ENCODE results near the gene CCSER1. TPM values are rescaled to one million over a fixed set of nuclear protein-coding genes. Genes with fewer than 3 reads are reported as not detected.
A peak's percentile ranks its signal among the peaks of the same experiment; 100 is the strongest.

The CCSER1 gene
- polyA plus RNA-seq, 4 donors, result 20.3 to 21.4 (median 20.7) TPM

DNA sequence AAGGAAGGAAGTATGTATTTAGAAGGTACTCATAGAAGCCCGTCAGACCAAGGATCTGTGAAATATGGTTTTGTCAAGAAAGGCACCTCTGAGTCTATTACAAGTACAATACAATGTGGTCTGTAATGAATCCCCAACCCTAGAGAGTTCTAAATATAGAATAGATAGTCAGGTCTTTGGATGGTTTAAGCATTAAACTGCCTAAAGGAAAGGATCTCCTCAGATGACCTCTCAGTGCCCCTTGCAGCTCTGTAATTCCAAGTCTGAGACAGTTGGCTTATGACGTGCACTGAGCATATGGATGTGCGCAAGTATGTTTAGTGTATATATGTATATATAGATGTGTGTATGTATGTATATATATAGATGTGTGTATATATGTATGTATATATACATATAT is 62.0 kb downstream of the CCSER1 start:
- DNase-seq (ENCODE audit: low read depth in 4 of 4, low spot score in 3 of 4), result no peak

GRCh38 chr4:90189946-90190345 is 62.8 kb downstream of the CCSER1 start:
- no peak for DNase-seq (ENCODE audit: low read depth in 4 of 4, low spot score in 3 of 4)

- no peak for DNase-seq (ENCODE audit: low read depth in 4 of 4, low spot score in 3 of 4)
These were observed 63.3 kb downstream of the CCSER1 start for GRCh38 chr4:90190525-90190924.

DNA sequence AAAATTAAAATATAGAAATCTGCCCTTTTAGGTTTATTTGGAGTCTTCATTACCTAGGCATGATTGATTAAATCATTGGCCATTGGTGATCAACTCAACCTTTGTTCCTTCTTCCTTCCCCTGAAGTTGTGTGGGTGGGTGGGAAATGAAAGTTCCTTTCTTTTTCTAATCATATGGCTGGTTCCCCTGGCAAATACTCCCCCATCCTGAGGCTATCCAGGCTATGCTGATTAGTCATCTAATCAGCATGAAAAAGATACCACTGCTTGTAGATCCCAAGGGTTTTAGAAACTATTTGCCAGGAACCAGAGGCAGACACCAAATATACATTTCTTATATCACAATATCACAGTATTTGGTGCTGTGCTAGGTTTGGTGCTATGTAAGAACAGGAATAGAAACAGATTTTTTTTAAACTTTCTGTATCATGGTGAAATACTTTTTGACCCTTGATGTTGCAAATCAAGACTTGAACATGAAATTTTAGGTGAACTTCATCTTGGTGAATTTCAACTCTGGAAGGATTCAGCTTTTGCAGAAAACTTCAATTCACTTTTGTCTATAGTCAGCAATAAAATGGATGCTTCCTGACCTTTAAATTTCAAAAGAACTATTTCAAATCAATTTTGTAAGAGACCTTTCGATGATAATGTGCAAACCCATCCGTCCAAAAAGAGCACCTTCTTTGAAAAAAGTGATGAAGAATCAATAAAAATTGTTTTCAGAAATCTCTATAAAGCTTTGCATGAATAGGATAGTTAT is 71.1 kb downstream of the CCSER1 start:
- DNase-seq (ENCODE audit: low read depth in 4 of 4, low spot score in 3 of 4), result no peak

GRCh38 chr4:90207887-90208454 is 80.8 kb downstream of the CCSER1 start:
- DNase-seq (ENCODE audit: low read depth in 4 of 4, low spot score in 3 of 4), result no peak

- DNase-seq (ENCODE audit: low read depth in 4 of 4, low spot score in 3 of 4), result no peak
These were observed 82.7 kb downstream of the CCSER1 start for GRCh38 chr4:90209922-90210321.

DNA sequence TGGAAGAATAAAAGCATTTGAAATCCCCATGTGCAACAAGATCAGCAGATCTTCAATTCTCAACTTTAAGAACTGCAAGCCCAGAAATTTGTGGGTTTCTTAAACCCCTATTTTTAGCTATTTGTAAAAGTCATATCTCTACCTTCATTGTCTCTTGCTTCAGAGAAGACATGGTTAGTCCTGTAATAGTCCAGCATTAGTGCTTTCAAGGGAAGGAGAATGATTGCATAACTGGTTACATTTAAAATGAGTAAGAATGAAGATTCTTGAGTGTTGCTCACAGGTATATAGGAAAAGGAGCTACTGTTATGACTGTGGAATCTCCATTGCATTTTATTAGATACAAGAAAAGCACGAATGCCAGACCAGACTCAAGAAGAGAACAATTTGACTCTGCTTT is 84.0 kb downstream of the CCSER1 start:
- DNase-seq (ENCODE audit: low read depth in 4 of 4, low spot score in 3 of 4), result no peak

DNA sequence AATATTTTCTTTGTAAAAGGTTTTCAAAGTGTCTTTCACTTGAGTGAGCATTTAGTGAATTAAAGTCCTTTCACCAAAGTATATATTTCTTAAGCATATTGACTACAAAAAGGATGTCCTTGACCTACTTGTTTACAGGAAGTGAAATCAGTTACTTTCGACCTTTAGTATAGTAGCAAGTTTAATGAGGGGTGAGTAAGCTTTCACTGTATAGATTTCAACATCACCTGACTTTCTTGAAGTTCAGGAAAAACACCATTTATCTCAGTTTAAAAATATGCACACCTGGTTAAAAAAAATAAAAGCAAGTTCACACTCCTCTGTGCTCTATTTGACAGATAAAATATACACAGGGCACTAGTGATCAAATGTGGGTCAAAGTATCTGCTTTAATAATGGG is 88.1 kb downstream of the CCSER1 start:
- no peak for DNase-seq (ENCODE audit: low read depth in 4 of 4, low spot score in 3 of 4)

GRCh38 chr4:90219822-90220221 is 92.6 kb downstream of the CCSER1 start:
- no peak for DNase-seq (ENCODE audit: low read depth in 4 of 4, low spot score in 3 of 4)

- DNase-seq (ENCODE audit: low read depth in 4 of 4, low spot score in 3 of 4), result no peak
These were observed 93.3 kb downstream of the CCSER1 start for GRCh38 chr4:90220459-90220858.

DNA sequence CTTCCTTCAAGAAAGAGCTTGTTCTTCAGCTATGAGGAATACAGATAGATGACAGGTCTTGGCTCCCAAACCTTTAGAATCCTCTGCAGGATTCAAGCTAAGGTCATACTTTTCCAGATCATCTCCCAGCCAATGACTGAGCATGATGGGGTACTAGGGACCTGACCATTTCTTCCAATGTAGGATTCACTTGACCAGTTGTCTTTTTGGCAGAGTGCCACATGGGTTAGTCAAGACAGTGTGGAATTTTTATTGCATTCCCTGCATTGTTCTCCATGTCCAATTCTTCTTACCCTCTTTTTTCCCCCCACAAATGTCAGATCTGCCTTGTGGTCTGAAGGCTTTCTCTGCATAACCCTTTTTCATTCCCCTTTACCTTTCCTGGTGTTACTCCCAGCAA is 99.5 kb downstream of the CCSER1 start:
- DNase-seq (ENCODE audit: low read depth in 4 of 4, low spot score in 3 of 4), result no peak

GRCh38 chr4:90227177-90227576 is 100.0 kb downstream of the CCSER1 start:
- DNase-seq (ENCODE audit: low read depth in 4 of 4, low spot score in 3 of 4), result no peak

GRCh38 chr4:90234916-90235547 is 107.8 kb downstream of the CCSER1 start:
- DNase-seq (ENCODE audit: low read depth in 4 of 4, low spot score in 3 of 4), result no peak

DNA sequence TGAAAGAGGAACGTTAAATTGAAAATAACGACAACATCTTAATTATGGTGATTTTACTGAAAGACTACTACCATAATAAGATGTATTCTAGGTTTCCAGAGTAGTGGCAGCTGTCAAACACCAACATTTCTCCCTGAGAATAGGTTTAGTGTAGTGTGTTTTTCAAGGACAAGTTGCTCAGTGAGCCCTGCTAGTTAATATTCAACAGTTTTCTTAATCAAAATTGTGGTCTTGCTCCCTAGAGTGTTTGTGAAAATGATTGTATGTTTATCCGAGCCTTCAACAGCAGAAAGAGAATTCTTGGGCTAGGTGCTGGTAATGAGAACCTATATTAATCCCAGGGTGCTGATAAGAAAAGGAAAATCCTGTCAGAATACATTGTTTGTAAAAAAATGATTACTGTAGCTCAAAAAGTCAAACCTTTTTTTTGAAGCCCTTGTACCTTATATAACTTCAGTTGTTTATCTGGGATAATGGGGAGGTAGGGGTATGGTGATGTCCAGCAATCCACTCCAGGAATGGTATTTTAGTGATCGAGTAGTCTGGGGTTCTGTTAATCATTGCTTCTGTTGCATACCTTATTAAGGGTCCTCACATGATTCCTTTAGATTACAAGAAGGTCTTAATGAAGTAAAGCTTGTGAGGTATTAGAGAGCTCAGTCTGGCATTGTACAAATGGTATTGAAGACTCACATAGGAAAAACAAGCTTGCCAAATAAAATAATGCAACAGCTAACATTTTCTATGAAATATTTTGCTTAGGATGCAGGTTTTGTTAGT is 110.7 kb downstream of the CCSER1 start:
- DNase-seq (ENCODE audit: low read depth in 4 of 4, low spot score in 3 of 4), result peak in 1 of 4 donors; percentile 24

- DNase-seq (ENCODE audit: low read depth in 4 of 4, low spot score in 3 of 4), result no peak
These were observed 113.1 kb downstream of the CCSER1 start for GRCh38 chr4:90240333-90240732.

DNA sequence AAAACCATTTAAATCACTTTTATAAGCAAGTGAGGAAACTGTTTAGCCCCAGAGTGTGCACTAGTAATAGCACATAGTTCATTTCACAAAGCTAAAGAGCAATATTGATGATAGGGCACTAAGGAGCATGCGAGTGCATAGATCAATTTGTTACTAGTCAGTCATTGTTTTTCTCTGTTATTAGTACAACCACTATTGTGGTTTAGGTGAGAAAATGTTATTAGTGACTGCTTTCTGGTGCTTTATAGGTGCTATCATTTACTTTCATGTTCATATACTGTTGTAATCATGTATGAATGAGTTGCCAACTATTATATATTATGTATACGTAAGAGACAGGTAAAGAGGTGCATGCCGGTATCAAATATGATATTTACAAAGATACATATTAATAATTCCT is 113.8 kb downstream of the CCSER1 start:
- no peak for DNase-seq (ENCODE audit: low read depth in 4 of 4, low spot score in 3 of 4)

- DNase-seq (ENCODE audit: low read depth in 4 of 4, low spot score in 3 of 4), result no peak
These were observed 118.6 kb downstream of the CCSER1 start for GRCh38 chr4:90245837-90246236.

GRCh38 chr4:90246816-90247215 is 119.6 kb downstream of the CCSER1 start:
- DNase-seq (ENCODE audit: low read depth in 4 of 4, low spot score in 3 of 4), result no peak

- no peak for DNase-seq (ENCODE audit: low read depth in 4 of 4, low spot score in 3 of 4)
These were observed 127.2 kb downstream of the CCSER1 start for GRCh38 chr4:90254357-90254756.

GRCh38 chr4:90274175-90274574 is 147.0 kb downstream of the CCSER1 start:
- no peak for DNase-seq (ENCODE audit: low read depth in 4 of 4, low spot score in 3 of 4)

DNA sequence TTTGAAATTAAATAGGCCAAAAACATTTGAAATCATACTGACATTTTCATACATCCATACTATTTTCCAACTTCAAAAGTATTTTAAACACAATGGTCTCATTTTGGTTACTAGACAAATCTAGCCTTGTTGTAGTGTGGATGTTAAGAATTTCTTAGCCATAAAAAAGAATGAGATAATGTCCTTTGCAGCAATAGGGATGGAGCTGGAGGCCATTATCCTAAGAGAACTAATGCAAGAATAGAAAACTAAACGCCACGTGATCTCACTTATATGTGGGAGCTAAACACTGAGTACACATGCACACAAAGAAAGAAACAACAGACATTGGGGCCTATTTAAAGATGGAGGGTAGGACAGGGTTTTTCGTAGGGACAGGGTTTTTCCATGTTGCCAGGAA is 153.8 kb downstream of the CCSER1 start:
- DNase-seq (ENCODE audit: low read depth in 4 of 4, low spot score in 3 of 4), result no peak

All from right renal pelvis (tissue), 4 donors.